GM18867 (cell line): ENCODE results near the gene LPP.

Source experiments
- ATAC-seq: cut with Tn5 transposase; IDR thresholded peaks from one replicate; pipeline ENCODE4 v1.9.1; 2021; ENCODE audit warnings: mild to moderate bottlenecking, moderate library complexity; ENCODE audit not compliant: unreplicated experiment

LPP gene

GRCh38 chr3:188496390-188496789 is 342.4 kb downstream of the LPP start:
- no peak for ATAC-seq

- ATAC-seq = no peak
Measured at GRCh38 chr3:188497021-188497420, 343.1 kb downstream of the LPP start.

- ATAC-seq = no peak
Measured at GRCh38 chr3:188503647-188504046, 349.7 kb downstream of the LPP start.

GRCh38 chr3:188505151-188505550 is 351.2 kb downstream of the LPP start:
- ATAC-seq = no peak

GRCh38 chr3:188505911-188506310 is 352.0 kb downstream of the LPP start:
- no peak for ATAC-seq

GRCh38 chr3:188506446-188506845 is 352.5 kb downstream of the LPP start:
- no peak for ATAC-seq

- ATAC-seq = no peak
Measured at GRCh38 chr3:188507244-188507720, 353.3 kb downstream of the LPP start.

- no peak for ATAC-seq
Measured at GRCh38 chr3:188508454-188508853, 354.5 kb downstream of the LPP start.

GRCh38 chr3:188509316-188509715 is 355.4 kb downstream of the LPP start:
- ATAC-seq = no peak

- ATAC-seq = no peak
Measured at GRCh38 chr3:188510366-188510765, 356.4 kb downstream of the LPP start.

- ATAC-seq = no peak
Measured at GRCh38 chr3:188513662-188514328, 359.8 kb downstream of the LPP start.

GRCh38 chr3:188516515-188516914 is 362.6 kb downstream of the LPP start:
- ATAC-seq = no peak

- ATAC-seq = no peak
Measured at GRCh38 chr3:188518416-188518815, 364.5 kb downstream of the LPP start.

GRCh38 chr3:188518835-188519452 is 365.0 kb downstream of the LPP start:
- ATAC-seq = no peak

GRCh38 chr3:188520466-188520865 is 366.5 kb downstream of the LPP start:
- ATAC-seq = no peak

GRCh38 chr3:188522115-188522514 is 368.2 kb downstream of the LPP start:
- ATAC-seq = no peak

GRCh38 chr3:188523291-188523690 is 369.3 kb downstream of the LPP start:
- ATAC-seq = no peak

GRCh38 chr3:188524052-188524451 is 370.1 kb downstream of the LPP start:
- no peak for ATAC-seq

GRCh38 chr3:188526057-188526456 is 372.1 kb downstream of the LPP start:
- no peak for ATAC-seq

- no peak for ATAC-seq
Measured at GRCh38 chr3:188527389-188527788, 373.4 kb downstream of the LPP start.

GRCh38 chr3:188528396-188528795 is 374.4 kb downstream of the LPP start:
- no peak for ATAC-seq

GRCh38 chr3:188529228-188529627 is 375.3 kb downstream of the LPP start:
- ATAC-seq = no peak

GRCh38 chr3:188530226-188530625 is 376.3 kb downstream of the LPP start:
- no peak for ATAC-seq
